Body of pancreas (tissue), 4 donors: ENCODE measurements around the gene EXOC2.

Experiments used
- CTCF ChIP-seq, 7 experiments: fragments of 450-650 bp in 4 of 7; fragments of 200-600 bp in 3 of 7; sonication (generic) in 3 of 7; IDR thresholded peaks; one replicate each; pipeline ENCODE4 v1.5.1; 2016 to 2019; ENCODE audit warnings: antibody characterized with exemption in 7 of 7
- POLR2A ChIP-seq, 3 donors: fragments of 450-650 bp; IDR thresholded peaks; one replicate each; pipeline ENCODE4 v1.6.1; 2016; ENCODE audit warnings: antibody characterized with exemption in 3 of 3, mild to moderate bottlenecking in 2 of 3

- TF ChIP-seq POLR2A (IDR thresholded peaks at IDR 0.05): no peak
- TF ChIP-seq CTCF (IDR thresholded peaks at IDR 0.05): no peak
These were observed 238.6 kb downstream of the EXOC2 start for GRCh38 chr6:454148-454991.
